ENCODE results near the gene PADI1.
"Not testable (repeated sequence)": the region's sequence is repeated elsewhere in the genome, so short reads cannot be mapped to it uniquely, and the experiment has no call there.

Gene PADI1

DNA sequence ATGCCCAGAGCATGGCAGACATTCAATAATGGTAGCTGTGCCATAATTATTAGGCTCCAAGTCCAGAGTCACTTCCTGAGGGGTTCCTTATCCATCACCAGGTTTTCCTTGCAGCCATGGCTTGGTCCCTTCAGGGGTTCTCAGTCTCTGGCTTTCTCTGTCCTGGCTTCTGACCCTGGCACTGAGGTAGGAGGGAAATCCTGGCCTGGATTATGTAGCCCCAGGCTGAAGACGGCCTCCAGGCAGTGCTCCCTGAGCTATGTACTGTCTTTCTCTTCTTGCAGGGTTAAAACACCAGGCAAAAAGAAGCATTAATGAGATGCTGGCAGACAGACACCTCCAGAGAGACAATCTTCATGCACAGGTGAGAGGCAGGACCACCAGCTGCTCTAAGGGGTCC is 34.5 kb downstream of the PADI1 start:
- Histone ChIP-seq H3K36me3 (replicated peaks; ENCODE audit: low read depth, low read length) (no peaks in the 10 kb centered on the region), H4K20me1 (ENCODE audit: insufficient read depth, low read length) (no peaks in the 10 kb centered on the region), H3K4me2 (ENCODE audit: low read length) (no peak overlapping the region), H3K4me3 (ENCODE audit: low read length) (no peak overlapping the region), H3K9ac (ENCODE audit: low read length) (no peak overlapping the region), H3K4me1 (ENCODE audit: low read length) (peaks cover 9% of the 10 kb centered on the region), H2AFZ (ENCODE audit: low read depth, low read length) (no peak overlapping the region), H3K9me3 (ENCODE audit: insufficient read depth, low read length) (no peaks in the 10 kb centered on the region), H3K79me2 (ENCODE audit: low read length) (no peaks in the 10 kb centered on the region), H3K27ac (ENCODE audit: low read length) (no peak overlapping the region), H3K27me3 (ENCODE audit: low read depth, low read length) (no peaks in the 10 kb centered on the region)
- TF ChIP-seq, protein P1, sequence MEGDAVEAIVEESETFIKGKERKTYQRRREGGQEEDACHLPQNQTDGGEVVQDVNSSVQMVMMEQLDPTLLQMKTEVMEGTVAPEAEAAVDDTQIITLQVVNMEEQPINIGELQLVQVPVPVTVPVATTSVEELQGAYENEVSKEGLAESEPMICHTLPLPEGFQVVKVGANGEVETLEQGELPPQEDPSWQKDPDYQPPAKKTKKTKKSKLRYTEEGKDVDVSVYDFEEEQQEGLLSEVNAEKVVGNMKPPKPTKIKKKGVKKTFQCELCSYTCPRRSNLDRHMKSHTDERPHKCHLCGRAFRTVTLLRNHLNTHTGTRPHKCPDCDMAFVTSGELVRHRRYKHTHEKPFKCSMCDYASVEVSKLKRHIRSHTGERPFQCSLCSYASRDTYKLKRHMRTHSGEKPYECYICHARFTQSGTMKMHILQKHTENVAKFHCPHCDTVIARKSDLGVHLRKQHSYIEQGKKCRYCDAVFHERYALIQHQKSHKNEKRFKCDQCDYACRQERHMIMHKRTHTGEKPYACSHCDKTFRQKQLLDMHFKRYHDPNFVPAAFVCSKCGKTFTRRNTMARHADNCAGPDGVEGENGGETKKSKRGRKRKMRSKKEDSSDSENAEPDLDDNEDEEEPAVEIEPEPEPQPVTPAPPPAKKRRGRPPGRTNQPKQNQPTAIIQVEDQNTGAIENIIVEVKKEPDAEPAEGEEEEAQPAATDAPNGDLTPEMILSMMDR (IDR thresholded peaks at IDR 0.05; ENCODE audit: low read depth, low read length): no peak
- TF ChIP-seq EZH2phosphoT487 (IDR thresholded peaks at IDR 0.05; ENCODE audit: low read depth): no peak

DNA sequence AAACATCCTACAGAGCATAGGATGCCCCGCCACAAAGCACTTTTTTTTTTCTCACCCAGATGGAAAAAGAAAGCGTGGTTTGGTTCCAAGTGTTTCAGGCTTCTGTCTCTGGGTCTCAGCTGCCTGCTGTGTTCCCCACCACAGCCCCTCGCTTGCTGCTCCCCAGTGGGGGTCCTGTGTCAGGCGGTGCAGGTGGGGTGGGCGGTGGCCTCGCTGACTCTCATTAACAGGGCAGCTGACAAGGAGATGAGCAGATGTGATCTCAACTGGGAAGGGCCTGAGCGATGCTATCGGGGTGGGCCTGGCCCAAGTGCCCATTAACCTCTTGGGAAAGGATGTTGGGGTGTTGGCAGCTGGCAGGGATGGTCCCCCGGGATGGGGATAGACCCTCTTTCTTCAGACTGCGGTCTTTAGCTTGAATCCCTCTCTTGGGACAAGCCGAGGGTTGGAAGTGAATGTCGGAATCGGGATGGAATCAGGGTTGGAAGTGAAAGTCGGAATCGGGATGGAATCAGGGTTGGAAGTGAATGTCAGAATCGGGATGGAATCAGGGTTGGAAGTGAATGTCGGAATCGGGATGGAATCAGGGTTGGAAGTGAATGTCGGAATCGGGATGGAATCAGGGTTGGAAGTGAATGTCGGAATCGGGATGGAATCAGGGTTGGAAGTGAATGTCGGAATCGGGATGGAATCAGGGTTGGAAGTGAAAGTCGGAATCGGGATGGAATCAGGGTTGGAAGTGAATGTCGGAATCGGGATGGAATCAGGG is 36.3 kb downstream of the PADI1 start:
- H3K9ac ChIP-seq (ENCODE audit: low read length); H3K4me1 ChIP-seq (ENCODE audit: low read length); H3K4me2 ChIP-seq (ENCODE audit: low read length); H4K20me1 ChIP-seq (ENCODE audit: insufficient read depth, low read length); H3K36me3 ChIP-seq (replicated peaks; ENCODE audit: low read depth, low read length); H3K79me2 ChIP-seq (ENCODE audit: low read length); H2AFZ ChIP-seq (ENCODE audit: low read depth, low read length); H3K27ac ChIP-seq (ENCODE audit: low read length); H3K9me3 ChIP-seq (ENCODE audit: insufficient read depth, low read length); H3K27me3 ChIP-seq (ENCODE audit: low read depth, low read length); H3K4me3 ChIP-seq (ENCODE audit: low read length): not testable (repeated sequence)

DNA sequence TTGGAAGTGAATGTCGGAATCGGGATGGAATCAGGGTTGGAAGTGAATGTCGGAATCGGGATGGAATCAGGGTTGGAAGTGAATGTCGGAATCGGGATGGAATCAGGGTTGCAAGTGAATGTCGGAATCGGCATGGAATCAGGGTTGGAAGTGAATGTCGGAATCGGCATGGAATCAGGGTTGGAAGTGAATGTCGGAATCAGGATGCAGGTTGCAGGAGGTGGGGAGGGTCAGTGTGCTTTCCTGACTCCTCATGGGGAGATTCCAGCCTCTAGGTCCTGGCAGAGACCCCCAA is 36.8 kb downstream of the PADI1 start:
- not testable (repeated sequence) for H3K27ac ChIP-seq (ENCODE audit: low read length); H3K36me3 ChIP-seq (replicated peaks; ENCODE audit: low read depth, low read length)

DNA sequence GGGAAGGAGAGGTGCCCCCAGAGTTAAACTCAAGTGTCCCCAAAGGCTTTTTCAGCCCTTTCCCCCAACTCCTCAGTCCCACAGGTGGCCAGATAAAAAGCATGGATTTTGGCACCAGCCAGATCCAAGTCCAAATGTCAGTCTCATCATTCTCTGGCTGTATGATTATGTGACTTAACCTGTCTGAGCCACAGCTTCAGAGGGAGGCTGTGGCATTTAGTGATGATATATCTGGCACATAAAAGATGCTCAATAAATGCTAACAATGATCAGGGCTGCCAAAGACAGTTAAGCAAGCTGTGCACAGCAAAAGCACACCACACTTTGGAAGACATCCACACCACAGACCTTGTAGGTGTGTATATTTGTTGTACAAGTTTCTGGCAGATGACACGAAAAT is 38.3 kb downstream of the PADI1 start:
- no peaks in the 10 kb centered on the region for H3K79me2 ChIP-seq (ENCODE audit: low read length)
- no peaks in the 10 kb centered on the region for H3K27me3 ChIP-seq (ENCODE audit: low read depth, low read length)
- H2AFZ ChIP-seq (ENCODE audit: low read depth, low read length): no peak overlapping the region
- H3K9ac ChIP-seq (ENCODE audit: low read length): no peak overlapping the region
- no peaks in the 10 kb centered on the region for H4K20me1 ChIP-seq (ENCODE audit: insufficient read depth, low read length)
- H3K9me3 ChIP-seq (ENCODE audit: insufficient read depth, low read length): no peaks in the 10 kb centered on the region
- H3K4me2 ChIP-seq (ENCODE audit: low read length): no peak overlapping the region
- no peaks in the 10 kb centered on the region for H3K36me3 ChIP-seq (replicated peaks; ENCODE audit: low read depth, low read length)
- no peak overlapping the region for H3K4me3 ChIP-seq (ENCODE audit: low read length)
- TF ChIP-seq, protein P1 (IDR thresholded peaks at IDR 0.05; ENCODE audit: low read depth, low read length): no peak
- TF ChIP-seq EZH2phosphoT487 (IDR thresholded peaks at IDR 0.05; ENCODE audit: low read depth): no peak
- peaks cover 5% of the 10 kb centered on the region for H3K4me1 ChIP-seq (ENCODE audit: low read length)
- no peak overlapping the region for H3K27ac ChIP-seq (ENCODE audit: low read length)

More for the DNA sequence above, 36.8 kb downstream of the PADI1 start:
- not testable (repeated sequence) for H3K4me2 ChIP-seq (ENCODE audit: low read length); H3K4me3 ChIP-seq (ENCODE audit: low read length); H3K27me3 ChIP-seq (ENCODE audit: low read depth, low read length); H3K9me3 ChIP-seq (ENCODE audit: insufficient read depth, low read length); H3K9ac ChIP-seq (ENCODE audit: low read length); H4K20me1 ChIP-seq (ENCODE audit: insufficient read depth, low read length); H2AFZ ChIP-seq (ENCODE audit: low read depth, low read length); H3K79me2 ChIP-seq (ENCODE audit: low read length); H3K4me1 ChIP-seq (ENCODE audit: low read length)

DNA sequence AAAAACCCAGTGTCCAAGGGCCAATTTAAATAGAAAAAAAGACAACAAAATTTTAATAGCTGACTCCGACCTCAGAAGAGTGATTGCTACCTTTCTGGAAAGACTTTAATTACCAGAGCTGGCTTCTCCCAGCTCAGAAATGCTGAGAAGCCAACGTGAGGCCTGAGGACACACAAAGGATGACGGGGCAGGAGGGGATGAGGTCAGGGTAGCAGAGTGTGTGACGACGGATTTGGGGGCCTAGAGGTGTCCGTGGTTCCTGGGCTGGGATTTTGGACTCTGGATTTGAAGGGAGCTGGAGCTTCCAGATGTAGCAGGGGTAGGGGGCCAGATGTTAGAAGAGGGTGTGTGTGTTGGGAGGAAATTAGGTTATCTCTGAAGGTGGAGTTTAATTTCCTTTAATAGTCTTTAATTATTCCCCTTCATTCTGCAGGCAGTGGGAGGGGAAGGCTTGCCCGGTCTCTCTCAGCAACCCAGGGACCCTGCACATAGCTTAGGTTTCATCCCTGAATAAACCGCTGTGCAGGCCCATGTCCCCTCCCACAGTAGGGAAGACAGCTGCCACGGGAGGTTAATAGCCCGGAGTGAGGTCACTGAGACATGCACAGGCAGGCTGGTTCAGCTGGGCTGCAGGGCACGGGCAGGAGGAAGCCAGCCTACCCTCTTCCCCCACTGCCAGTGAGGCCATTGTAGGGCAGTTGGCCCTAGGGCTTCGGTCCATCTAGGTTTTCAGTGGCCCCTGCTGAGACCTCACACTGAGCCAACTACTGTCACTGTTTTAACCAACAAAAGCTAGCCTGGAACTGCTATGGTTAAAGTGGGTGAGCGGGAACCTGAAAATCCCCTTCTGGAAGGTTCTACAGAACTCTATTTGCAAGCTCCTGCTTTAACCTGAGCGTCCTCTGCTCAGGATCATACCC is 40.2 kb downstream of the PADI1 start:
- H3K36me3 ChIP-seq (replicated peaks; ENCODE audit: low read depth, low read length): no peaks in the 10 kb centered on the region
- H4K20me1 ChIP-seq (ENCODE audit: insufficient read depth, low read length): no peaks in the 10 kb centered on the region
- H2AFZ ChIP-seq (ENCODE audit: low read depth, low read length): no peak overlapping the region
- H3K27me3 ChIP-seq (ENCODE audit: low read depth, low read length): no peaks in the 10 kb centered on the region
- no peak overlapping the region for H3K27ac ChIP-seq (ENCODE audit: low read length)
- no peaks in the 10 kb centered on the region for H3K4me1 ChIP-seq (ENCODE audit: low read length)
- H3K9me3 ChIP-seq (ENCODE audit: insufficient read depth, low read length): no peaks in the 10 kb centered on the region
- H3K4me2 ChIP-seq (ENCODE audit: low read length): no peak overlapping the region
- no peak overlapping the region for H3K4me3 ChIP-seq (ENCODE audit: low read length)
- TF ChIP-seq, protein P1 (IDR thresholded peaks at IDR 0.05; ENCODE audit: low read depth, low read length): no peak
- TF ChIP-seq EZH2phosphoT487 (IDR thresholded peaks at IDR 0.05; ENCODE audit: low read depth): no peak
- no peaks in the 10 kb centered on the region for H3K79me2 ChIP-seq (ENCODE audit: low read length)
- no peak overlapping the region for H3K9ac ChIP-seq (ENCODE audit: low read length)
